Stimulated activated CD4-positive, alpha-beta T cell treated with anti-CD3 and anti-CD28 coated beads, Interleukin-4, amount 100 ng/mL, for 1 hour (primary cell): ENCODE measurements around the gene KRT17.
A peak's percentile ranks its signal among the peaks of the same experiment; 100 is the strongest.

Experiments
- DNase-seq: peaks from one replicate; pipeline ENCODE4 v3.0.0-alpha.2; 2020

Gene KRT17

DNA sequence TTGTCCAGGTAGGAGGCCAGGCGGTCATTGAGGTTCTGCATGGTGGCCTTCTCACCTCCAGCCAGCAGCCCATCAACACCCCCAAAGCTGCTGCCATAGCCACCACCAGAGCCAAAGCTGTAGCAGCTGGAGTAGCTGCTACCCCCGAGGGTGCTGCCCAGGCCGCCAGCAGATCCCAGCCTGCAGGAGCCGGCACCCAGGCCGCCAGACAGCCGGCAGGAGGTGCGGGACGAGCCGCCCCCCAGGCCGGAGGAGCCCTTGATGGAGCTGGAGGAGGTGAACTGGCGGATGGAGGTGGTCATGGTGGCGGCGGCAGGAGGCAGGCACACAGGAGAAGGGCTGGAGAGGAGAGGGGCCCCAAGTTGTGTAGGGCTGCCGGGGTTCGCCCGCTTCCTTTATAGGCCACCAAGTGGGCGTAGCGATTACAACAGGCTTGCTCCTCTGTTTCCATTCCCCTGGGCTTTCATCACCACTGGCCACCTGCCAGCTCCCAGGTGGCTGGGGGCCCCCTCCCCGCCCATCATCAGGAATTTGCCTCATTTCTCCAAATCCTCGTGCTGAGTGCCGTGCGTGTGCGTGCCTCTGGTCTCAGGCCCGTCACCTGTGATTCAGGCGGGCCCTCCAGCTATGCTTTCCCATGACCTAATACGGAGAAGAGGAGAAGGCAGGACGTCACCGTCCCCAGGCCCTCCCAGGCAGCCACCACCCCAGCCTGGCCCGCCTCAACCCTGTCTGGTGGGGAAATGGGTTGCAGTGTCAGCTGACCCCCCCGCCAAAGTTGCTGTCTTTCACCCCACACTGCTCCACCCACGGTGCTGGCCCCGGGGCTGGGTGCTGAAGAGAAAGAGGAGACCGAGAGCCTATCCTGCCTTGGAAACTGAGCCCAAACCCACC, at the start of gene KRT17:
Gene KRT17 (minus strand): TSS at position 368 of the 894 bp plus-strand sequence. CDS start 66 bp downstream, at position 302.
- no peak for DNase-seq

DNA sequence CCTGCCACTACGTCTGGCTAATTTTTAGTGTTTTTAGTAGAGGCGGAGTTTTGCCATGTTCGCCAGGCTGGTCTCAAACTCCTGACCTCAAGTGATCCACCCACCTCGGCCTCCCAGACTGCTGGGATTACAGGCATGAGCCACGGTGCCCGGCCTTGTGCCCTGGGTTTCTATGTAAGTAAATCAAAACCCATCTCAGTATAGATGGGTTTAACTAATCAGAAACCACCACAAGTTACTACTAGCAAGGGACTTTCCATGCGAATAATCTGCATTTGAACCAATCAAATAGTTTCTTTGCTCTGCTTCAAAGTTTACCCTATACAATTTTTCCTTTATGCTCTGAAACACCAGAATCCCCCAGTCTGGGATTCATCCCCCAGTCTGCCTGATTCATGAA, 47.8 kb upstream of the KRT17 start:
- peak; percentile 28 for DNase-seq

DNA sequence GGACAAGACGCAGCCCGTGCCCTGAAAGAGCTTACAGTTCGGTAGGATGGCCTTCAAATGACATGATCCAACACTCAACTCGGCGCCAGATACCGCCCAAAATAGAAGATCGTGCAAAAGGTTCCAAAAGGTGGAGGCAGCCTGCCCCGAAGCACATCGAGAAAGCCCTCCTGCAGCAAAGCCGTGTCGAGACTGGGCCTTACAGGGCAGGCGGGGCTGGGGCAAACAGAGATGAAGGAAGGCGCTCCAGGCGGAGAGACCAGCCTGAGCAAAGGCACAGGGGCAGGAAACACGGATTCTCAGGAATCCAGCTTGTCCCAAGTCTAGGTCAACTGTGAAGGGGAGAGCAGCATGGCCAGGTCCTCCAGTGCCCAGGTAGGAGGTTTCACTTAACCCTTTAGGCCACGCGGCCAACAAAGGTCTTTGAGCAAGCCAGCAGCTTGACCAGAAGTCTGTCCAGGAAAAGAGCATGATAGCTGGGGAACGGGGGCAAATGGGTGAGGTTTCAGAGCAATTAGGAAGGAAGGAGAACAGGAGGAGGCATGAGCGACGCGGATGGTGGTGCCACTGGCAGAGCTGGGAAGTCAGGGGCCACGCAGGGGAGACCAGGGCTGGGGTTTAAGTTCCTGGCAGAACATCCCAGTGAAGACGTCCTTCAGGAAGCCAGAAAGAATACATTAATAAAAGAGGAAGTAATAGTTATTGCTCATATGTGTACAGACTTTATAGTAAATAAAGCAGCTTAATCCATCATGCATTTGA, 43.1 kb upstream of the KRT17 start:
- DNase-seq = no peak

DNA sequence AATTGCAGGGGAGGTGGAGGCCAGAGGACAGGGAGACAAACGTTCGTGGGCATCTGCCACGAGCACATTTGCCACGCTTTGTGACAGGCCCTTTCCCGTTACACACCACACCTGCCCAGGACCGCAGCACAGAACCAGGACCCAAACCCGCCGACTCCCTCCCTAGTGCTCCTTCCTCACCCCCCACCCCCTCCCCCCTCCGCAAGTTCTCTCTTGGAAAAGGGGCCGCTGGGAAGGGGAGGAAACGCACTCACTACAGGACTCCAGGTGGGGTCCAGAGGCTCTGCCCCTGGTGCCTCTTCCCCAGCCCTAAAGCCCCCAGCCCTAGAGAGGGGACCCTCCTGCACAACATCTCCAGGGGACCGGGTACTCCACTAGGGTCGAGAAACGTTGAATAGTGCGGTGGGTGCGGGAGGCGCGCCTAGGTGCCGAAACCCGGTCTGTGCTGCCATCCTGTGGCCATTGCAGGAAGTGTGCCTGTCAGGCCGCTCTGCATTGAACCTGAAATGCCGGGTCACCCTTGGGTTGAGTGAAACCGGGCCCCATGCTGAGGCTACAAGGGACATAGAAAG, 42.4 kb upstream of the KRT17 start:
- DNase-seq = peak; percentile 90

DNA sequence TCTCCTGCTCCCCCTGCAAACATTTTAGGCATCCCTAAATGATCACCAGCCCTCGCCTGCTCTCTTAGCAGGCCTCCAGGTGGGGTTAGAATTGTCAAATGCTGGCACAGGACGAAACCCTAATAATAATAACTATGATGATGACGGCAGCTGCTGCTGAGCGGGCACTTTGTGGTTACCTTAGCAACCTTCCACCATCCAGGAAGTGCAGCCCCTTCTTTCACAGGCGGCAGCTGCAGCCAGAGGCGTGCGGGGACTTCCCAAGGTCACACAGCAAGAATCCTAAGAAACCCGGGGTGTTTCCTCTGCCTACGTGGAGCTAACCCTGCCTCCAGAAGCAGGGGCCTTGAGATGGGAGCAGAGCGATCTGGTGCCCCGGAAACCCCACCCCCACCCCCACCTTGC, 41.9 kb upstream of the KRT17 start:
- peak; percentile 67 for DNase-seq

DNA sequence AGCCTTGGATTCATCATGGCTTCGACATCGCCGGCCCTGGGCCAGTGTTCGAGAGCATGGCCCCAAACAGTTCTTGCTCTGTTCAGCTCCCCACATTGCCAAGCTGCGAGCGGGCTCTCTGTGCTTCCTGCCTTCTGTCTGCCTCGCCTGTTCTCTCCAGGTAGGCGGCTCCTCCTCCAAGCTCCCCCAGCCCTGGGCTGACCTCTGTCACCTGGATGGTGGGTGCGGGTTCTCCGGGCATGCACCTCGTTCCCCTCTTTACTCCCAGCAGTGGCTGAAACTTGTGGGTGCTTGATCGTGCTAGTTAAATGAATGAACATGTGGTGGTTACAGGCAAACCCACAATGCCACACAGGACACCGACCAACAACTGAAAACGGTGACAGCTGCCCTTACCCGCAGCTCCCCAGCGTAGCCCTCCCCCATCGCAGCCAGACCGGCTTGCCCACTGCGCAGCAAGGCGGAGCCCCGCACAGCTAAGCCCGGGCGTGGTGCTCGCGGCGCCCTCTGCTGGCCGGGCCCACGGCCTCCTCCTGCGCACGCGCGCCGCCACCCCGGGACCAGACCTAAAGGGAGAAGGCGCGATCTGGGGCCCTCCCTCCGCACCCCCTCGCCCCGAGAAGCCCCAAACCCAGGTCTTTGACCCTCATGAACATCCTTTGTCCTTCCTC, 41.3 kb upstream of the KRT17 start:
- DNase-seq = peak; percentile 89

DNA sequence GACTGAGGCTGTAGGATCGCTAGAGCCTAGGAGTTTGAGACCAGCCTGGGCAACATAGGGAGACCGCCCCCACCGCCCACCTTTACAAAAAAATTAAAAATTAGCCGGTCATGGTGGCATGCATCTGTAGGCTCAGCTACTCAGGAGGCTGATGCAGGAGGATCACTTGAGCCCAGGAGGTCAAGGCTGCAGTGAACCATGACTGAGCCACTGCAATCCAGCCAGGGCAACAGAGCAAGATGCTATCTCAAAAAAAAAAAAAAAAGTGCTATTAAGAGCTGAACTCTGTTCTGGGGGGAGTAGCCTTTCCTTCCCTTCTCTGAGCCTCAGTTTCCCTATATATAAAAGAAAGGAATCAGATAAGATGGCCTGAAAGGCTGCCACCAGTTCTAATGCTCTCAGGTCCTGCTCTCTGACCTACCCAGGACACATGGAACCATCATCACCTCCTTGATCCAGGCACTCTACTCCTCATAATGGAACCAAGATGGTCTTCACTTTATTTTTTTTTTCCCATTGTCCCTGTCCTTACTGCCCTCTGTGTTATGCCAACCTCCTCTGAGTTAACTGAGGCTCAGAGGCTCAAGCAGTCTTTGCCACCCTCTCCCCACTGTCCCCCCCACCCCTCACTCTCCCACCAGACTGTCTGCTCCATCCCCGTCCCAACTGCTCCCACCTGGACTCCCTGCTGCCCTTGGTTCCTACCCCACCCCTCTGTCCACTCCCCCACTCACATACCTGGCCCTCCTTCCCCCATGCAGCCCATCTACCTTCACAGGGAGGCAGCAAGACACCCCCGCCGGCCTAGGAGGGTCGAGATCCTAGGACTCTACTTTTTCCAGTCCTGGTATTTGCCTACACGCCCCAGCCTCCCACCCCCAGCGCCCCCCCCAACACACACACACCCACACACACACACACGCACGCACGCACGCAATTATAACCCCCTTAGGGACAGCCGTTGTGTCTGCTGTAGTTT, 40.5 kb upstream of the KRT17 start:
- no peak for DNase-seq

DNA sequence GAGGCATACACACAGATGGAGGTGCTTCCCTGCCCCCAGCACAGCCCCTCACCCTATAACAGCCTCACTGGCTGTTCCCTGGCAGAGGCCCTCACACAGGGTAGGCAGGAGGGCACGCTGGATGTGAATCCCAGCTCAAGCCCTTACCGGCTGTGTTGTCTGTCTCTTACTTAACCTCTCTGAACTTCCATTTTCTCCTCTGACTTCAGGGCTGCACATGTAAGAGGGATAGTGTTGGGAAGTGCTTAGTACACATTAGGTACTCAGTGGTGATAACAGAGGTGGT, 39.7 kb upstream of the KRT17 start:
- no peak for DNase-seq

DNA sequence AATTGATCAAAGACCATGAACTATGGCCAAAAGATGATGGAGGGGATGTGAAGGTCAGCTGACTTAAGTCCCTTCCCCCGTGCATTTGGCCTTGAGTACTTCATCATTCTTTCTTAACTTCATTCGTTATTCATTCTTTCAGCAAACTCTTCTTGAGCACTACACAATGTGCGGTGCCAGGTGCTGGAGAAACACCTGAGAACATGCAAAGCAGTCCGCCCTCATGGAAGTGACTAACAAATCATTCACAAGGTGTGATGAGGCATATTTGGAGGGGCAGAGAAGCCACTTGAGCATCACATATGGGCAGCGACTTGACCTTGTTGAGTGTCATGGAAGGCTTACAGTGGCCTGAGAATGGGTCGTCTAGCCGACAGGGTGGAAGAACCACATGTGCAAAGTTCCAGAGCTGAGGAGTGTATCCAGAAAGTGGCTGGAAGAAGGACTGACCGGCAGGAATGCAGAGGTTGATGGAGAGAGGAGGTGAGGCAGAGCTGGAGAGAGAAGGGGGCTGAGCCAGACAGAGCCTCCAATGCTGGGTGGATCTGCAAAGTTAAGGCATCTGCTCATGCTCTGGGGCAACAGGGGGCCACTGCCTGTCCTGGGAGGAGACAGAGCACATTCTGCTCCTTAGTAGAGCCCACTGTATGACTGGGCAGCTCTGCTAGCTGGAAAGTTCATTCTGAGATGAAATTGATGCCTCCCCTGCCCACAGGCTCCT, 39.2 kb upstream of the KRT17 start:
- DNase-seq = no peak

DNA sequence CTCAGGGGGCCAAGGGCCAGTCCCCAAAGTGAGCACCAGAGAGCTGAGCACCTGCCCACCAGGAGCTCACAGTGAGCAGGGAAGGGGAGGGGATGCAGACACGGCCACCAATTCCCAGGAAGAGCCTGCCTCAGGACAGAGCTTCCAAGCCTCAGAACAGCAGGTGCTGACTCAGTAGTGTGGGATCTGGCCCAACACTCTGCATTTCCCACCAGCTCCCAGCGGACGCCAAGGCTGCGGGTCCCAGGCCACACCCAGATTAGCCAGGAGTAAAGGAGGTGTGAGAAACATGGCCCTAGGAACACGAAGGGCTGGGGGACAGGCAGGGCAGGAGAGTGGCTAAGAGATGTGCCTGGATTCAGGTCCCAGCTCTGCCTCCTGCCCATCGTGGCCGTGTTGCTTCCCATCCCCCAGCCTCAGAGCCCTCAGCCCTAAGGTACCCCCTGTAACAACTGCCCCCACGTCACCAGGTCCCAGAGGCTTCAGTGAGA, 35.9 kb upstream of the KRT17 start:
- DNase-seq = no peak

DNA sequence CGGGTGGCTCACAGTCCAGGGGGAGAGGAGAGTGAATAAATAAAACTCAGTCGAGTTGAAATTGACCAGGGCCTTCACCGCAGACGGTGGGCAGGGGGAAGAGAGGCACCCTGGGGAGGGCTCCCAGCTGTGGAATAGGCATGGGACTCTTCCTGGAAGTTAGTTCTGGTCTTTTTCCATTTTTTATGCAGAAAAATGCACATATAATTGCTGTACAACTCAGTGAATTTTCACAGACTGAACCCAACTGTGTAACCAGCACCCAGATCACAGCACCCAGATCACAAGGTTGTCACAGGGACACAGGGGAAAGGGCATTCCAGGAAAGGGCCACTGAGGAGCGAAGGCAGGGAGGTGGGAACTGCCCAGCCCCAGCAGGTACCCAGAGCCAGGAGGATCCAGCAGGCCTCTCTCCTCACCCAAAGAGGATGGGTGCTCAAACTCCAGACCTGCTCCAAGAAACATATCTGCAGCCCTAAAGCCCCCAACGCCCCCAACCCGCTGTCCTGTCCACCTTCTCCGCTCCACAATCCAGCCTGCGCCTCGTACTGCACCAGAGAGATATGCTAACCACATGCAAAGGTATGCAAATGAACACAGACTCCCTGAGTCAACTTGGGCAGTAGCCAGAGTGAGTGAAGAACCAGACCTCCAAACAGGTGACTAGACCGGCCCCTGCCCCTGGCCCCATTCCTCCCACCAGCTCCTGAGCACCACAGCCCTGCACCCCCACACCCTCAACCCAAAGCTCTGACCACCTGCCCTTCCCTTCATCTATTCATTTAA, 35.2 kb upstream of the KRT17 start:
- DNase-seq = no peak

DNA sequence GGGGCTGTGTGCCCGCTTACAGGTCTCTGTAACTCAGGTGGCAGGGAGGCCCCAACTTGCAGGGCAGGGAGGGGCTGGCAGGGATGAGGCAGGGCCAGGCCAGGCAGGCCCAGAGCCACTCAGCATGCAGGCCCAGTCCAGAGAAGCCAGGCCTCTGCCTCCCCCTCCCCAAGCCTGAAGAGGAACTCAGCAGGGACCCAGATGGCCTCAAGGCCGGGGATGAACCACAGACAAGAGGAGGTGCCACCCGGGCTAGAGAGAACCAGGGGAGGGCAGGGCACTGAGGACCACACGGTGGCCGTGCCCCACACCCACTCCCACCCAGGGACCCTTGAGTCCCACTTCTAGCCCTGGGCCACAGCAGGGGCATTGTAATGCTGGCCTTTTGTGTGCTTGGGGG, 34.5 kb upstream of the KRT17 start:
- DNase-seq = no peak

DNA sequence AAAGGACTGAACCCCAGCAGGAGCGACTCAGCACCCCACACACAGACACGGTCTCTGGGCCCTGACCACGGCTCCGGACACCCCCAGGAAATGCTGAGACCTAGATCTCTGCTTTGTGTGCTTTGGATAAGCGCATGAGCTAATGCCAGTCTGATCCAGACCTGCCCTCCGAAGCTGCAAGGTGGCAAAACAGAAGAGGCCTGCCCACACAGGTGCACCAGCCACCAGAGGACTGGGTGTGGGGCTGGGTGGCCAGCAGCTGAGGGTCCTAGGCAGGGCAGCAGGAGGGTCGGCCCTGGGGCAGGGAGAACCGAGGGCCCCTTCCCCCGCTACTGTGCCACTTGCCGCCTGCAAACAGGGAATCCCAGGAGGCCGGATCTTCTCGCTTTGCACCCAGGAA, 33.6 kb upstream of the KRT17 start:
- DNase-seq = no peak

DNA sequence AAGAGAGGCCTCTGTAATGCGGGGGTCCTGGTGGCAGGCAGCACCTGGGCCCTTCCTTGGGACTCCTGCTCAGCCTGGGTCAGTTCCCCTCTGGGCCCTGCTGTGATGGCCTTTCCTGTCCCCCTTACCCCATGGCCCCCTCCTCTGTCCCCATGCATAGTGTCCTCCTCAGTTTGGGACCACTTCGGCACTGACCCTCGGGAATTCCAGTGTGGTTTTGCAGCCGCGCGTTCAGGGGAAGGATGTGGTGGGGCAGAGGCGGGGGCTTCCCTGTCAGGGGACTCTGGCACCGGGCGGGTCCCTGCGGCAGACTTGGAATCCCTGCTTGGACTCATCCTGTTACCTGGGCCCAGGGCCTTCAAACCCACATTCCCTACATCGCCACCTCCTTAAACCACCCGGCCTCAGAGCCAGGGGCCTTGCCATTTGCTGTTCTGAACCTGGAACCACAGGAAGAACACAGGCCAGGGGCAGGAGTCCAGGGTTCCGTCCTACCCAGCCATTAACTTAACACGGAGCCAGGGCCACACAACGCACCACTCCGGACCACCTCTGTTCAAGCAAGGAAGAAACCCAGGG, 32.9 kb upstream of the KRT17 start:
- DNase-seq = no peak

DNA sequence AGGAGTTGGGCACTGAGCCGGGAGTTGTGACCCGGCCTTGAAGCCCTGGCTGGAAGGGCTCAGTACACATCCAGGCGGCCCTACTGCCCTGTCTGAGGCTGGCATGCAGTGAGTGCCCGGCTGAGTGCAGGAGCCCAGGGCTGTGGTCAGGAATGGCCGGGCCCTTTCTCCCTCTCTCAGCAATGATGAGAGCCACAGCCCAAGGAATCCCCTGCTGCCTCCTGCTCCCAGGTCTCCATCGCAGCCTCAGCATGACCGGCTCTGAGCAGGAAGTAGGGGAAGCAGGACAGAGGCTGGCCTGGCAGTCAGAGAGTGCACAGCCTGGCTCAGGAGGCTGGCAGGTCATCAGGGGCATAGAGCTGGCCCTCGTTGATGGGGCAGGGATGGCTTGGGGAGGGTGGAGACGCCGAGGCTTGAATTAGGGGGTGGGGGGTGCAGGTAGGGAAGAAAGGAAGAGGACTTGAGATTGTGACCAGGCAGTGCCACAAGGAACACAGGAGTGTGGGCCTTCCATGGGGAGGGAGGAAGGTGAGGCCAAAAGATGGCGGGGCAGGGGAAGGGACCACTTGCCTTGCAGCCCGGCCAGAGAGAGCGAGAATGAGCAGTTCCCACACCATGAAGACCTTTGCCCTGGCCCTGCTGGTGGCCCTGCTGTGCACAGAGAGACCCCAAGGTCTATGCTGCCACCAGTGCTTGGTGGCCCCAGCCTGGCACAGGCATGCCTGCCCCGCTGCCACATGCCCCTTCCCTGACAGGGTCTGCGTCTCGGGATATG, 32.1 kb upstream of the KRT17 start:
- no peak for DNase-seq

DNA sequence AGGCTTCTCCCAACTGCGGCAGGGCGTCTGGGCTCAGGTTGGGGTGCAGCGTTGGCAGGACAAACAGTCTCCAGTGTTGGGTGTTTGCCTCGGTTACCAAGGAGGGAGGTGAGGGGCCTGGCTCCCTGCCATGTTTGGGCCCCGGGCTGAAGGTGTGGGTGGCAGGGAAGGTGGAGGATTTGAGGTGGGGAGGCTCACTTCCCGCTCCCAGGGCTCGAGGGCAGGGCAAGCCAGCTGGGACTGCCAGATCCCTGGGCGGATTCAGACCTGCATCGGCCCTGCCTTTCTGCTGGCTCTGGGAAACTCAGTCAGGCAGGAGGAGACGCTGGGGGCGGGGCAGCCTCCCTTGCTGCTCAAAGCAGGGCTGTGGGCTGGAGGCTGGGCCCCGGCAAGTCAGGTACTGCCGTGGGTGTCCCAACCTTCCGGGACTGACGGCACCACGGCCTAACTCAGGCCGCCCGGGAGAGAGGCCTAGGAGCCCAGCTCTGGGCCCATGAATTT, 31.3 kb upstream of the KRT17 start:
- no peak for DNase-seq

DNA sequence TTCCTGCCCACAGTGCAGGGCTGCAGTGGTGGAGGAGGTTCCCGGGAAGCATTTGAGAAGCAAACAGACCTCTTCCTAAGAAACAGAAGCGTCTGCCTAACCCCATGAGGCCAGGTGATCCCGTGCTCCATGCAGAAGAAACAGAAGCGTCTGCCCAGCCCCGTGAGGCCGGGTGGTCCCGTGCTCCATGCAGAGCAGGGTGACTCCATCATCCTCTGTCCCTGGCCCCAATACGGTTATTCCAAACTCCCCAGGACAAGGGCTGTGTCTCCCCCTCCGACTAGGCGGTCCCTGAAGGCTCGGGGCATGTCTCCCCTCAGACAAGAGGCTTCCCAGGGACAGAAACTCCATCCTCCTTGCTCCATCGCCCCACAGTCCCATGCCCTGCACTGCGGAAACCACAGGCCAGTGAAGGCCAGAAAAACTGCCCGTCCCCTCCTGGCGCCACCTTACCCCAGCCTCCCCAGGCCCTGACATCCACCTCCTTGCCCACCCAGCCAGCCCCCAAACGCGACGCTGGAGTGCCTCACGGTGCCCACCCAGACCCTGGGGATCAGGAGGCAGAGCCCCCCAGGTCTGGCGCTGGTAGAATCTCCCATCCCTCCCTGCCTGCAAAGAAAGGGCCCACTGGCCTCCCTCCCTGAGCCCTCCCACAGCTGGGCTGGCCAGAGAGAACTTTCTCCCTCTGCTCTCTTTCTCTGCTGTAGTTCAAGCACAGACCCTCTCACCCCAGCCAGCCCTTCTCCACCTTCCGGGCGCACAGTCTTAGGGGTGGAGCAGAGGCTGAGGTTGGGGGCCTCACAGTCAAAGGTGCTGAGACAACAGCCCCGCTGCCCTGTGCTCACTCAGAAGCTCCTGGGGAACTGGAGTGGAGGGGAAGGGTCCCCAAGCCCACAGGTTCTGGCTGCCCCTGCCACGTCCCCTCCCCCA, 30.6 kb upstream of the KRT17 start:
- DNase-seq = no peak
